ENCODE data around the gene FBLN7.

GRCh38 chr2:112141626-112142007, 3.4 kb downstream of the FBLN7 start:
- TF ChIP-seq CTCF (IDR thresholded peaks at IDR 0.05) (no peak), POLR2A (IDR thresholded peaks at IDR 0.05) (no peak)

Measured in body of pancreas (tissue), 4 donors.